HG02981 (cell line): ENCODE results near the gene CLSTN2.

Experiments
- ATAC-seq: cut with Tn5 transposase; IDR thresholded peaks from one replicate; pipeline ENCODE4 v1.9.1; 2021; ENCODE audit warnings: mild to moderate bottlenecking, moderate library complexity; ENCODE audit not compliant: unreplicated experiment

CLSTN2 gene

GRCh38 chr3:140268103-140268502 lies 333.1 kb downstream of the CLSTN2 start:
- ATAC-seq = no peak

- no peak for ATAC-seq
Measured at GRCh38 chr3:140268610-140269009, 333.6 kb downstream of the CLSTN2 start.

GRCh38 chr3:140270329-140270728 lies 335.3 kb downstream of the CLSTN2 start:
- ATAC-seq = no peak

- no peak for ATAC-seq
Measured at GRCh38 chr3:140273542-140274195, 338.7 kb downstream of the CLSTN2 start.

- no peak for ATAC-seq
Measured at GRCh38 chr3:140274429-140274828, 339.4 kb downstream of the CLSTN2 start.

GRCh38 chr3:140276703-140277102 lies 341.7 kb downstream of the CLSTN2 start:
- no peak for ATAC-seq

GRCh38 chr3:140277886-140278285 lies 342.9 kb downstream of the CLSTN2 start:
- ATAC-seq = no peak

GRCh38 chr3:140284372-140284771 lies 349.4 kb downstream of the CLSTN2 start:
- ATAC-seq = no peak

- no peak for ATAC-seq
Measured at GRCh38 chr3:140285380-140285779, 350.4 kb downstream of the CLSTN2 start.

- no peak for ATAC-seq
Measured at GRCh38 chr3:140288595-140288994, 353.6 kb downstream of the CLSTN2 start.

- no peak for ATAC-seq
Measured at GRCh38 chr3:140290105-140290504, 355.1 kb downstream of the CLSTN2 start.

GRCh38 chr3:140292170-140292569 lies 357.2 kb downstream of the CLSTN2 start:
- no peak for ATAC-seq

GRCh38 chr3:140292684-140293083 lies 357.7 kb downstream of the CLSTN2 start:
- no peak for ATAC-seq

- no peak for ATAC-seq
Measured at GRCh38 chr3:140294058-140294457, 359.1 kb downstream of the CLSTN2 start.

- no peak for ATAC-seq
Measured at GRCh38 chr3:140296796-140297352, 361.9 kb downstream of the CLSTN2 start.

- no peak for ATAC-seq
Measured at GRCh38 chr3:140298043-140298442, 363.1 kb downstream of the CLSTN2 start.

GRCh38 chr3:140298569-140299070 lies 363.6 kb downstream of the CLSTN2 start:
- no peak for ATAC-seq

- ATAC-seq = no peak
Measured at GRCh38 chr3:140303875-140304274, 368.9 kb downstream of the CLSTN2 start.

GRCh38 chr3:140308535-140308934 lies 373.6 kb downstream of the CLSTN2 start:
- no peak for ATAC-seq

- no peak for ATAC-seq
Measured at GRCh38 chr3:140311428-140311827, 376.4 kb downstream of the CLSTN2 start.

- no peak for ATAC-seq
Measured at GRCh38 chr3:140315955-140316354, 381.0 kb downstream of the CLSTN2 start.

GRCh38 chr3:140316466-140316865 lies 381.5 kb downstream of the CLSTN2 start:
- ATAC-seq = no peak
